Measurements from ENCODE around the gene PTPN23.

DNA sequence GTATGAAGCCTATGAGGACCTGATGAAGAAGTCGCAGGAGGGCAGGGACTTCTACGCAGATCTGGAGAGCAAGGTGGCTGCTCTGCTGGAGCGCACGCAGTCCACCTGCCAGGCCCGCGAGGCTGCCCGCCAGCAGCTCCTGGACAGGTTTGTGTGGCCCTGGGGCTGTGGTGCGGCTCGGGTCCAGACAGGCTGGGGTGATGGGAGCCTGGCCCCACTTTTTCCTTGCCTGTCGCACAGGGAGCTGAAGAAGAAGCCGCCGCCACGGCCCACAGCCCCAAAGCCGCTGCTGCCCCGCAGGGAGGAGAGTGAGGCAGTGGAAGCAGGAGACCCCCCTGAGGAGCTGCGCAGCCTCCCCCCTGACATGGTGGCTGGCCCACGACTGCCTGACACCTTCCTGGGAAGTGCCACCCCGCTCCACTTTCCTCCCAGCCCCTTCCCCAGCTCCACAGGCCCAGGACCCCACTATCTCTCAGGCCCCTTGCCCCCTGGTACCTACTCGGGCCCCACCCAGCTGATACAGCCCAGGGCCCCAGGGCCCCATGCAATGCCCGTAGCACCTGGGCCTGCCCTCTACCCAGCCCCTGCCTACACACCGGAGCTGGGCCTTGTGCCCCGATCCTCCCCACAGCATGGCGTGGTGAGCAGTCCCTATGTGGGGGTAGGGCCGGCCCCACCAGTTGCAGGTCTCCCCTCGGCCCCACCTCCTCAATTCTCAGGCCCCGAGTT, 29.0 kb downstream of the PTPN23 start:
- TF ChIP-seq GATA2 (IDR thresholded peaks at IDR 0.05; ENCODE audit: low read depth, low read length) (no peak), GATA3 (IDR thresholded peaks at IDR 0.05; ENCODE audit: low read depth, low read length) (no peak)
